Neural progenitor cell (in vitro differentiated cells): ENCODE data around the gene KDM4B.

Experiments used
- CTCF ChIP-seq: fragments of 200-600 bp; sonication (generic); IDR thresholded peaks from 2 replicates; pipeline ENCODE4 v1.5.1; 2017; ENCODE audit warnings: antibody characterized with exemption, mild to moderate bottlenecking
- EZH2 ChIP-seq: fragments of 200-600 bp; sonication (generic); IDR thresholded peaks from 2 replicates; pipeline ENCODE4 v1.6.1; 2017; ENCODE audit warnings: antibody characterized with exemption, mild to moderate bottlenecking, moderate library complexity

- TF ChIP-seq CTCF (peak; percentile 29), EZH2 (no peak)
Measured at GRCh38 chr19:5026706-5027273, 57.9 kb downstream of the KDM4B start.
